GM12864 (cell line): ENCODE measurements around the gene ATP5PD.
"Not testable (repeated sequence)": the region's sequence is repeated elsewhere in the genome, so short reads cannot be mapped to it uniquely, and the experiment has no call there.

Source experiments
- DNase-seq: peaks from one replicate; pipeline ENCODE4 v3.0.0-alpha.2; 2011; ENCODE audit warnings: low read depth
- H3K4me3 ChIP-seq: 2 replicates; pipeline ENCODE4 v1.5.1; 2011; ENCODE audit warnings: mild to moderate bottlenecking, low read depth, low read length, control low read depth
- TF ChIP-seq, protein P1 (sequence below): IDR thresholded peaks from 2 replicates; pipeline ENCODE4 v1.5.1; 2011; ENCODE audit warnings: low read depth, mild to moderate bottlenecking, moderate library complexity, low read length, control low read depth, inconsistent platforms; ENCODE audit errors: missing control alignments

Gene ATP5PD

DNA sequence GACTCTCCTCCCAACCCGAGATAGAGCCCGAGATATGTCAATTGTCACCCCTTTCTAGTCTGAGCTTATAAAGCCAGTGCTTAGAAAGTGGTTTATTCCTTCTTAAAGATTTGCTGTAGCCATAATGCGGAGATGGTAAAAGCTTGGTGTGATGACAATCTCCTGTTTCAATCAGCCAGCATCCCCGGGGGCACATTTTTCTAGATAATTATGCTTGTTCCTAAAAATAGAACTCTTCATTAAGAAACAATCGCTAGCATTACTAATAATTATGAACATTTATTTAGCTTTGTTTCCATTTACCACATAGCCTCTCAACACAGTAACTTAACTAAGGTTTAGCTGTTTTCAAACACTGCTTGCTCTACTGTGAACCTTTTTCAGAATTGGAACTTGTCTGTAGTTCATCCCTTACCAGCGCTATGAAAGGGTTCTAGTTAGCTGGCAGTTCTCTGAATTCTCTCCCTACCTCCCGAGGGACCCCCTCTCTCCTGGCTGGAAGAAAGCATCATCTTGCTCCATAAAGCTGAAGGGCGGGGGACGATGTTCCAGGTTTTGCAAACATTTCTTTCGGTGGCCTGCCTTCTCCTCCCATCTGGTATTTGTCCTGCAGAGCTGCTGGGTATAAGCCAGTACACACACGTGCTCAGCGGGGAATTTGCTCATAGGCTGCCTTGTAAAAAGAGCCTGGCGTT, 35.2 kb downstream of the ATP5PD start:
- no peak overlapping the region for H3K4me3 ChIP-seq
- DNase-seq, result no peak
- TF ChIP-seq, protein P1, sequence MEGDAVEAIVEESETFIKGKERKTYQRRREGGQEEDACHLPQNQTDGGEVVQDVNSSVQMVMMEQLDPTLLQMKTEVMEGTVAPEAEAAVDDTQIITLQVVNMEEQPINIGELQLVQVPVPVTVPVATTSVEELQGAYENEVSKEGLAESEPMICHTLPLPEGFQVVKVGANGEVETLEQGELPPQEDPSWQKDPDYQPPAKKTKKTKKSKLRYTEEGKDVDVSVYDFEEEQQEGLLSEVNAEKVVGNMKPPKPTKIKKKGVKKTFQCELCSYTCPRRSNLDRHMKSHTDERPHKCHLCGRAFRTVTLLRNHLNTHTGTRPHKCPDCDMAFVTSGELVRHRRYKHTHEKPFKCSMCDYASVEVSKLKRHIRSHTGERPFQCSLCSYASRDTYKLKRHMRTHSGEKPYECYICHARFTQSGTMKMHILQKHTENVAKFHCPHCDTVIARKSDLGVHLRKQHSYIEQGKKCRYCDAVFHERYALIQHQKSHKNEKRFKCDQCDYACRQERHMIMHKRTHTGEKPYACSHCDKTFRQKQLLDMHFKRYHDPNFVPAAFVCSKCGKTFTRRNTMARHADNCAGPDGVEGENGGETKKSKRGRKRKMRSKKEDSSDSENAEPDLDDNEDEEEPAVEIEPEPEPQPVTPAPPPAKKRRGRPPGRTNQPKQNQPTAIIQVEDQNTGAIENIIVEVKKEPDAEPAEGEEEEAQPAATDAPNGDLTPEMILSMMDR, result no peak

DNA sequence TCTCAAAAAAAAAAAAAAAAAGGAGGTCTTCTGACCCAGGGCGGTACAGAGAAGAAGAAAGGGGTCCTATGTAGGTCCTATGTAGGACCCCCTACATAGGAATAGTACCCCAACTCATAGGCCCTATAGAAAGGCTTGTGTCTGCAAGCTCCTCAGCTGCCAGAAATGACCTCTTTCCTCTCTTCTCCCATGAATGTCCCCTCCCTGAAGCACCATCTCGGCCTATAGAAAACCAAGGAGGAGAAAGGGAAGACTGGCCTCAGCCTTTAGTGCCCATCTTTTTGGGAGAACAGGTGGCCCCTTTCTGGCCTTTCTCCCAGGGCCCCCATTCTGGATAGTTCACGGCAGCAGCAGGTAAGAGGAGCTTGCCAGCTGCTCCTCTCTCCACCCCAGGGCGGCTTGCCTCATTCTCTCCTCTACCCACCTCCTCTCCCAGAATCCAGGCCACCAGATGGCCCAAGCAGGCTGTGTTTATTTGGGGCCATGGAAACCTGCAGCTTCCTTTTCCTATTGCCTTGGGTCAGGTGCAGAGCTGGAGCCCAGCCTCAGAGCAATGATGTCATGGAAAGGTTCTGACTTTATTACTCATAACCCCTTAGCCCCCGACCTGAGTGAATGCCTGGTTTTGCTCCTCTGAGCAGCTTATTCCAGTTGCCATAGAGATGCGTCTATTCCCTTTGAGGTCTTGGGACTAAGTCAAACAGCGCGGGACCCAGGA, 35.9 kb downstream of the ATP5PD start:
- TF ChIP-seq, protein P1, result no peak
- no peak overlapping the region for H3K4me3 ChIP-seq
- no peak for DNase-seq

DNA sequence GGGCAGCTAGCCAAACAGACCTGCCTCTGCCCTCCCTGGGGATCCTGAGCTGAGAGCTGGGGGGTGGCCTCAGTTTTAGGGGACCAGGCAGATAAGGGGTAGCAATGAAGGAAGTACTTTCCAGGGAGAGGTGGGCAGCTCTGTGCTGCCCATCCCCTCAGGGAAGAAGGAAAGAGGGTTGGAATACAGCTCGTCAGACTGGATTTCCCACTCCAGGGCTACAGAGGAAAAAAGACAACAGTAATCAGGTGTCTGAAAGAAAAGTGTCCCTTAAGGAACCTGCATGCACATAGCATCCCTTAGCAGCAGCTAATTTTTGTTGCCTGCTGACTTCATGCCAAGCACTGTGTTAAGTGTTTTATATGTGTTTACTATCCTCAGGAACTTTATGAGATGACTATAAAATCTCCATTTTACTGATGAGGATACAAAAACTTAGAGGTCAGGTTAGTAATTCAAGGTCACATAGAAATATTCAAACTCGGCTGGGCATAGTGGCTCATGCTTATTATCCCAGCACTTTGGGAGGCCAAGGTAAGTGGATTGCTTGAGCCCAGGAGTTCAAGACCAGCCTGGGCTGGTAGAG, 37.5 kb downstream of the ATP5PD start:
- TF ChIP-seq, protein P1, result no peak
- DNase-seq, result no peak
- H3K4me3 ChIP-seq, result no peak overlapping the region

DNA sequence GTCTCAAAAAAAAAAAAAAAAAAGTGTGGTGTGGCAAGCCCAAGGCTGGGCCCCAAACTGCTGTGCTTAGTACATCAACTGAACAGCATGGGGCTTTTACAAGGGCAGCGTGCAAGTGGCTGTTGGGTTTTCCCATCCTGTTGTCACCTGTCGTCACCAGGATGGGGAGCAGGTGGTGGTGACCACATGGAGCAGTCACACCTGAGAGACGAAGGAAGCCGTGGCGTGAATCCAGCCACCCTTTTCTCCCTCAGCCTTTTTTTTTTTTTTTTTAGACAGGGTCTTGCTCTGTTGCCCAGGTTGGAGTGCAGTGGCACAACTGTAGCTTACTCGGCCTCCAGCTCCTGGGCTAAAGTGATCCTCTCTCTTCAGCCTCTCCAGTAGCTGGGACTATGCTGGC, 38.4 kb downstream of the ATP5PD start:
- TF ChIP-seq, protein P1, result no peak
- DNase-seq, result no peak
- H3K4me3 ChIP-seq, result no peak overlapping the region

DNA sequence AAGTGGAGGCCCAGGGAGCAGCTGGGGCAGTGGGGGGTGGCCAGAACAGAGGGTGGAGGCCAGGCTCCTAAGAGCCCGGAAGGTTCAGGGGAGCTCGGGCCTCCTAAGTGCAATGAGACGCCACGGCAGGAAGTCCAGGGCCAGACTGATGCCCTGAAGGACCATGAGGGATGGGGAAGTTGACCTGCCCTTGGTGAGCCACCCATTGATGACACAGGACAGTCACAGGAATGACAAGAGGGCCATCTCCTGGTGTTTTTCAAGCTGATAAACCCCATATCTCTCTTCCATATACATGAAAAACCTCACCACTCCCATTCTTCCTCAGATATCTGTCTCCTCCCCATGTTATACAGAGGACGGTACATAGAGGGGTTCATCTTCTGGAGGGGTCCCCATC, 40.1 kb downstream of the ATP5PD start:
- no peak overlapping the region for H3K4me3 ChIP-seq
- TF ChIP-seq, protein P1, result no peak
- DNase-seq, result no peak

DNA sequence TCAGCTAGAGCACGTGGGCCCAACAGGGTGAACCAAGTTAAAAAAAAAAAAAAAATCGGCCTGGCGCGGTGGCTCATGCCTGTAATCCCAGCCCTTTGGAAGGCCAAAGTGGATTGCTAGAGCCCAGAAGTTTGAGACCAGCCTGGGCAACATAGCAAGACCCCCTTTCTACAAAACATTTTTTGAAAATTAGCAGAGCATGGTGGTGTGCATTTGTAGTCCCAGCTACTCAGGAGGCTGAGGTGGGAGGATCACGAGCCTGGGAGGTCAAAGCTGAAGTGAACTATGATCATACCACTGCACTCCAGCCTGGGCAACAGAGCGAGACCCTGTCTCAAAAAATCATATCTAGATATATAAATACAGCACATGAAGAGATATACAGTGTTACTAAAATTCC, 40.7 kb downstream of the ATP5PD start:
- H3K4me3 ChIP-seq, DNase-seq: not testable (repeated sequence)

DNA sequence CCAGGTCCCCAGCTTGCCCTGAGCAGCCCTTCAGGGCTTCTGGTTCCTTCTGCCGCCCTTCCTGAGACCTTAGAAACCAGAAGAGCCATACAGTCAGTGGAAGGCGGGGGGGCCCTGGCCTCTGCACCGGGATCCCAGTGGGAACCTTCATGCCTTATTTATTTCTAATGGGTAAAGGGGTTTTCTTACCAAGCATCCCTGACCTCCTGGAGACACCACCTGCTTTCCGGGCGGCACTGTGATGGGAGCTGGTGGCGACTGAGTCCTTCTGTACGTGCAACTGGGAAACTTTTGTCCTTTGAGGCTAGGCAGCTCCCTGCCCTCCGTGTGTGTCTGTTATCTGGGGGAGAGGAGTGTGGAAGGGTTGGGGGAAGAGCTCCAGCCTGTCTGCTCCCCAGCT, 41.5 kb downstream of the ATP5PD start:
- DNase-seq, result no peak
- TF ChIP-seq, protein P1, result no peak
- H3K4me3 ChIP-seq, result no peak overlapping the region
